ENCODE measurements around the gene CACNA1C.

The CACNA1C gene

DNA sequence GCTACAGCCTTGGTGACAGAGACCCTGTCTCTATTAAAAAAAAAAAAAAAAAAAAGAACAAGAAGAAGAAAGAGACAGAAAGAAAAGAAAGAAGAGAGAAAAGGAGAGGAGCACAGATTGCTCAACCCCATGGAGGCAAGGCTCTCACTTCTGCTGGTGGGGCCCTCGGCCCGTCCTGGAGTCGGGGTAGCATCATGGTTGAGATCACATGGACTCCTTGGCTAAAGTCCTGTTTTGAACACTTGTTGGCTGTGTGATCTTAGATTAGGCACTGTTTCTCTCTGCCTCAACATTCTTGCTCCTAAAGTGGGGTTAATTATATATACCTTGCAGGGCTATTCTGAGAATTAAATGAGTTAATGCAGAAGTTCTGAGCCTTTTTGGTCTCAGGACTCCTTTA lies 207.7 kb downstream of the CACNA1C start:
- H3K27ac ChIP-seq: no peak overlapping the region
- no peak for TF ChIP-seq ZFX (IDR thresholded peaks at IDR 0.05)
- TF ChIP-seq, protein P1, sequence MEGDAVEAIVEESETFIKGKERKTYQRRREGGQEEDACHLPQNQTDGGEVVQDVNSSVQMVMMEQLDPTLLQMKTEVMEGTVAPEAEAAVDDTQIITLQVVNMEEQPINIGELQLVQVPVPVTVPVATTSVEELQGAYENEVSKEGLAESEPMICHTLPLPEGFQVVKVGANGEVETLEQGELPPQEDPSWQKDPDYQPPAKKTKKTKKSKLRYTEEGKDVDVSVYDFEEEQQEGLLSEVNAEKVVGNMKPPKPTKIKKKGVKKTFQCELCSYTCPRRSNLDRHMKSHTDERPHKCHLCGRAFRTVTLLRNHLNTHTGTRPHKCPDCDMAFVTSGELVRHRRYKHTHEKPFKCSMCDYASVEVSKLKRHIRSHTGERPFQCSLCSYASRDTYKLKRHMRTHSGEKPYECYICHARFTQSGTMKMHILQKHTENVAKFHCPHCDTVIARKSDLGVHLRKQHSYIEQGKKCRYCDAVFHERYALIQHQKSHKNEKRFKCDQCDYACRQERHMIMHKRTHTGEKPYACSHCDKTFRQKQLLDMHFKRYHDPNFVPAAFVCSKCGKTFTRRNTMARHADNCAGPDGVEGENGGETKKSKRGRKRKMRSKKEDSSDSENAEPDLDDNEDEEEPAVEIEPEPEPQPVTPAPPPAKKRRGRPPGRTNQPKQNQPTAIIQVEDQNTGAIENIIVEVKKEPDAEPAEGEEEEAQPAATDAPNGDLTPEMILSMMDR (conservative IDR thresholded peaks at IDR 0.05): no peak

- no peak for TF ChIP-seq ZFX (IDR thresholded peaks at IDR 0.05)
- TF ChIP-seq, protein P1 (conservative IDR thresholded peaks at IDR 0.05): no peak
- H3K27ac ChIP-seq: no peak overlapping the region
Measured at GRCh38 chr12:2261708-2262107, 208.9 kb downstream of the CACNA1C start.

GRCh38 chr12:2262449-2262848 lies 209.7 kb downstream of the CACNA1C start:
- TF ChIP-seq ZFX (IDR thresholded peaks at IDR 0.05): no peak
- TF ChIP-seq, protein P1 (conservative IDR thresholded peaks at IDR 0.05): no peak

DNA sequence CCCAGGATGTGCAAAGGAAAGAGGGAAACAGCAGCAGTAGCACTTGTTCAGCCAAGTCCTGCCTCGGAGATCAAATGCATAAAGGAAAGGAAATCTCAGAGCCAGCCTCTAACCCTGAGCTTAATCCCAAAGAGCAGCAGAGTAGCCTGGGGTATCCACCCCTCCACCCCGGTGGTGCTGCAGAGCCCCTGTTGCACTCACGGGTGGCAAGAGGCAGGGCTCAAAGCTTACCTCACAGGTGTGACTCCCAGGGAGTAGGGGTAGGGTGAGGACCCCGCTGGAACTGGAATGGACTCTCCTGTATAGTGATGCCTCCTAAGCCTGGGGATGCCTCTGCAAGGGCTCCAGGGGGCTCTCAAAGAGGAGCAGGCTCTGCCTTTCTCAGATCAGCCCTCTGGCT lies 211.1 kb downstream of the CACNA1C start:
- H3K27ac ChIP-seq: no peak overlapping the region
- no peak for TF ChIP-seq ZFX (IDR thresholded peaks at IDR 0.05)
- TF ChIP-seq, protein P1 (conservative IDR thresholded peaks at IDR 0.05): no peak

More at GRCh38 chr12:2262449-2262848, 209.7 kb downstream of the CACNA1C start:
- no peak overlapping the region for H3K27ac ChIP-seq

GRCh38 chr12:2264651-2265232 lies 212.0 kb downstream of the CACNA1C start:
- no peak for TF ChIP-seq ZFX (IDR thresholded peaks at IDR 0.05)
- TF ChIP-seq, protein P1 (conservative IDR thresholded peaks at IDR 0.05): no peak
- no peak overlapping the region for H3K27ac ChIP-seq

GRCh38 chr12:2265461-2266167 lies 212.8 kb downstream of the CACNA1C start:
- TF ChIP-seq, protein P1 (conservative IDR thresholded peaks at IDR 0.05): no peak
- TF ChIP-seq ZFX (IDR thresholded peaks at IDR 0.05): no peak
- no peak overlapping the region for H3K27ac ChIP-seq

Measured in C4-2B (cell line).